HepG2 (cell line): Measurements from ENCODE around the gene C2orf49. TPM values are rescaled to one million over a fixed set of nuclear protein-coding genes. Genes with fewer than 3 reads are reported as not detected.

Experiments
- ARHGAP35 ChIP-seq: sonication (generic); formaldehyde crosslinking; IDR thresholded peaks from 2 replicates; pipeline ENCODE4 v1.9.0; 2022; ENCODE audit warnings: mild to moderate bottlenecking, inconsistent platforms, moderate library complexity, missing genetic modification reagents, borderline replicate concordance
- ASH2L ChIP-seq: fragments of 300-600, 200-600 bp; sonication (generic); IDR thresholded peaks from 2 replicates; pipeline ENCODE4 v1.7.0; 2017; ENCODE audit warnings: low read depth, mild to moderate bottlenecking, moderate library complexity, mixed read lengths, low read length; ENCODE audit not compliant: insufficient read length
- CERS6 ChIP-seq: sonication (generic); formaldehyde crosslinking; IDR thresholded peaks from 2 replicates; pipeline ENCODE4 v1.5.0; 2020; ENCODE audit warnings: missing genetic modification reagents
- E2F5 ChIP-seq: sonication (generic); formaldehyde crosslinking; conservative IDR thresholded peaks from 2 replicates; pipeline ENCODE4 v1.4.0; 2020; ENCODE audit warnings: missing genetic modification reagents
- GTF2F1 ChIP-seq: fragments of 150-350 bp; IDR thresholded peaks from 2 replicates; pipeline ENCODE4 v1.6.1; 2014; ENCODE audit warnings: low read length
- MAZ ChIP-seq, 2 experiments: sonication (generic) in 1 of 2; formaldehyde crosslinking in 1 of 2; IDR thresholded peaks; 2 replicates each; pipeline versions ENCODE4 v1.5.0 to v1.6.1; 2012 to 2020; ENCODE audit warnings: low read depth in 2 of 2, mild to moderate bottlenecking in 2 of 2, borderline replicate concordance in 1 of 2, improper control_type of control experiment in 1 of 2, low read length in 1 of 2, missing genetic modification reagents in 1 of 2, moderate library complexity in 1 of 2
- PAWR ChIP-seq: sonication (generic); formaldehyde crosslinking; IDR thresholded peaks from 2 replicates; pipeline ENCODE4 v1.4.0; 2020; ENCODE audit warnings: missing genetic modification reagents, mild to moderate bottlenecking, borderline replicate concordance
- PRMT3 ChIP-seq: sonication (generic); formaldehyde crosslinking; IDR thresholded peaks from 2 replicates; pipeline ENCODE4 v1.8.1; 2022; ENCODE audit warnings: low read depth, mild to moderate bottlenecking, moderate library complexity, missing genetic modification reagents, borderline replicate concordance
- SKIL ChIP-seq: sonication (generic); formaldehyde crosslinking; IDR thresholded peaks from 2 replicates; pipeline ENCODE4 v1.8.0; 2022; ENCODE audit warnings: missing genetic modification reagents, mild to moderate bottlenecking, moderate library complexity, borderline replicate concordance
- SSRP1 ChIP-seq: IDR thresholded peaks from 2 replicates; pipeline ENCODE4 v1.6.1; 2016; ENCODE audit warnings: control low read depth
- TAF1 ChIP-seq: sonication (generic); formaldehyde crosslinking; IDR thresholded peaks from 2 replicates; pipeline ENCODE4 v1.4.0; 2020; ENCODE audit warnings: missing genetic modification reagents
- ZIK1 ChIP-seq: sonication (generic); formaldehyde crosslinking; IDR thresholded peaks from 2 replicates; pipeline ENCODE4 v1.5.0; 2020; ENCODE audit warnings: mild to moderate bottlenecking, low read depth, missing genetic modification reagents, borderline replicate concordance
- ZNF160 ChIP-seq: sonication (generic); formaldehyde crosslinking; IDR thresholded peaks from 2 replicates; pipeline ENCODE4 v1.8.0; 2022; ENCODE audit warnings: mild to moderate bottlenecking, inconsistent platforms, missing genetic modification reagents
- ZNF251 ChIP-seq: sonication (generic); formaldehyde crosslinking; IDR thresholded peaks from 2 replicates; pipeline ENCODE4 v1.9.0; 2021; ENCODE audit warnings: mild to moderate bottlenecking, missing genetic modification reagents
- ZNF30 ChIP-seq: sonication (generic); formaldehyde crosslinking; IDR thresholded peaks from 2 replicates; pipeline ENCODE4 v1.5.0; 2020; ENCODE audit warnings: mild to moderate bottlenecking, missing genetic modification reagents
- ZNF496 ChIP-seq: sonication (generic); formaldehyde crosslinking; IDR thresholded peaks from 2 replicates; pipeline ENCODE4 v1.8.1; 2023; ENCODE audit warnings: mild to moderate bottlenecking, moderate library complexity, missing genetic modification reagents; ENCODE audit not compliant: insufficient replicate concordance
- ZNF512B ChIP-seq: sonication (generic); formaldehyde crosslinking; IDR thresholded peaks from 2 replicates; pipeline ENCODE4 v1.5.1; 2020; ENCODE audit warnings: missing genetic modification reagents, mild to moderate bottlenecking, borderline replicate concordance
- ZNF546 ChIP-seq: sonication (generic); formaldehyde crosslinking; conservative IDR thresholded peaks from 2 replicates; pipeline ENCODE4 v1.8.1; 2023; ENCODE audit warnings: mild to moderate bottlenecking, missing genetic modification reagents
- ZNF550 ChIP-seq: sonication (generic); formaldehyde crosslinking; IDR thresholded peaks from 2 replicates; pipeline ENCODE4 v1.4.0; 2020; ENCODE audit warnings: mild to moderate bottlenecking, missing genetic modification reagents, borderline replicate concordance
- ZNF589 ChIP-seq: sonication (generic); formaldehyde crosslinking; conservative IDR thresholded peaks from 2 replicates; pipeline ENCODE4 v1.8.0; 2022; ENCODE audit warnings: mild to moderate bottlenecking, moderate library complexity, missing genetic modification reagents
- ZNF792 ChIP-seq: IDR thresholded peaks from 2 replicates; pipeline ENCODE4 v1.6.1; 2016
- polyA plus RNA-seq, 8 experiments: library from polyadenylated mRNA; depleted of rRNA in 3 of 8; stranded (reverse) in 7 of 8; unstranded in 1 of 8; fragments of >200 nt; fragmentation: Illumina TruSeq in 4 of 8; extraction: Trizol in 4 of 8; gene quantifications; 2 replicates each; pipeline versions ENCODE4 v1.2.1 to v1.2.3, GENCODE V29; 2011 to 2016; ENCODE audit warnings: low read depth in 4 of 8, missing spikeins in 1 of 8, mixed read lengths in 1 of 8; ENCODE audit not compliant: insufficient read depth in 1 of 8
- total RNA-seq, 5 experiments: library from RNA; depleted of rRNA; stranded (reverse); fragments of >200 nt; fragmentation: Illumina TruSeq; extraction: Trizol; gene quantifications; 2 replicates each; pipeline ENCODE4 v1.2.3, GENCODE V29; 2016; ENCODE audit warnings: low read depth in 1 of 5

The C2orf49 gene
- total and polyA plus RNA-seq, 2 of the 13 experiments (the other 11 are each of a cell fraction or from before 2014, with no cell fraction given), result 24.7 to 28.8 TPM

GRCh38 chr2:105328281-105329196 is 8.8 kb upstream of the C2orf49 start (continued):
- TF ChIP-seq TAF1 (peak; percentile 31; the same call in 1 of the 2 replicates), ZNF546 (CRISPR knock-in tag) (peak; percentile 88), CERS6 (CRISPR knock-in tag) (peak; percentile 59), ZNF550 (no peak), ZNF496 (CRISPR knock-in tag) (no peak), PRMT3 (no peak), SSRP1 (CRISPR knock-in tag) (peak; percentile 67; the same call in 1 of the 2 replicates), ZNF160 (CRISPR knock-in tag) (peak; percentile 37; the same call in 1 of the 2 replicates), ASH2L (peak; percentile 24), ZNF589 (CRISPR knock-in tag) (no peak; the same call in 1 of the 2 replicates), ZNF251 (CRISPR knock-in tag) (peak; percentile 98; the same call in 1 of the 2 replicates), E2F5 (CRISPR knock-in tag) (no peak), SKIL (no peak), ZIK1 (CRISPR knock-in tag) (0 out of 2 replicates have a peak, but pooled peaks have one; percentile 78), ZNF512B (no peak), PAWR (CRISPR knock-in tag) (peak; percentile 72; the same call in 1 of the 2 replicates), MAZ (IDR thresholded peaks at IDR 0.05; ENCODE audit: borderline replicate concordance, low read depth, low read length) (no peak), MAZ (CRISPR knock-in tag; IDR thresholded peaks at IDR 0.05; ENCODE audit: low read depth) (peak; percentile 67; the same call in 1 of the 2 replicates), GTF2F1 (no peak), ZNF30 (no peak), ARHGAP35 (CRISPR knock-in tag) (peak; percentile 76; the same call in 1 of the 2 replicates), ZNF792 (CRISPR knock-in tag) (no peak)
